NCI-H2081 treated with DMSO at 0.1 percent for 48 hours (cell line): ENCODE results near the gene ABCF2.

Experiments used
- DNase-seq: peaks from one replicate; lab custom pipeline; 2025; lab: John Stamatoyannopoulos, UW

ABCF2 gene

DNA sequence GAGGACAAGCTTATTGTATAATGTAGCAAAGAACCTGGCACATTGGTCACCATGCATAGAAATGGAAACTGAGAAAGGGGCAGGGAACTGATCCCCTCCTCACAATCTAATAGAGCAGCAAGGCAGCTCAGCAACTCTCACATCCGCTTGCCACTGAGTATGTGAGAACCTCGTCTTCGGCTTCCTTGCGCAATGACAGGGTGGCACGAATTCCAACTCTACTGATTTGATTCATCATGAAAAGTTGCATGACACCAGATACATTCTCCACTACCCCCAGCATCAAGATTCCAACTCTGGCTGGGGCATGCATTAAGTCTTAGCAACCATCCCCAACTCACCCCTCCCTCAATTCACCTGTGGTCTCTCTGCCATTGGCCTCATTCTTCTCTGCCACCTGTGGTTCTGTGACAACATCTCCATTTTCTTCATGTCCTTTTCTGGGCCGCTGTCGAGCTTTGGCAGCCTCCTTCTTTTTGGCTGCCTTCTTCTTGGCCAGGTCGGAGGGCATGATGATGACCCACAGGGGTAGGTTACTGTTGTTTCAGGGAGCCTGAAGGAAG, 976 bp downstream of the ABCF2 start:
- DNase-seq, result no peak

DNA sequence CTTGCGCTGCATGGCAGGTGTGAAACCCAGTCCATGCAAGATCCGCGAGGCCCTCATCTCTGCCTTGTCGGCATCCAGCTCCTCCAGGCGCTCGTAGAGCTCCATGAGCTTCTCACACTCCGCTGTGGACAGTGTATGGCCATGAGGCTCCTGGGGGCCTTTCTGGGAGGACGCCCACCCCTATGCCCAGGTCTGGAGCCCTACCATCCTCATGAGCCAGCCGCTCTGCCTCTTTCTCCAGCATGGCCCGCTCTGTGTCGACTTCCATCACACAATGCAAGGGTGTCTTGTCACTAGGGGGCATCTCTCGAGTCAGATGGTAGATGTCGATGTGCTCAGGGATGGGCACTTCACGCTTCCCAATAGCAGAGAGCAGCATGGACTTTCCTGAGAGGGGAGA, 3.3 kb downstream of the ABCF2 start:
- no peak for DNase-seq

DNA sequence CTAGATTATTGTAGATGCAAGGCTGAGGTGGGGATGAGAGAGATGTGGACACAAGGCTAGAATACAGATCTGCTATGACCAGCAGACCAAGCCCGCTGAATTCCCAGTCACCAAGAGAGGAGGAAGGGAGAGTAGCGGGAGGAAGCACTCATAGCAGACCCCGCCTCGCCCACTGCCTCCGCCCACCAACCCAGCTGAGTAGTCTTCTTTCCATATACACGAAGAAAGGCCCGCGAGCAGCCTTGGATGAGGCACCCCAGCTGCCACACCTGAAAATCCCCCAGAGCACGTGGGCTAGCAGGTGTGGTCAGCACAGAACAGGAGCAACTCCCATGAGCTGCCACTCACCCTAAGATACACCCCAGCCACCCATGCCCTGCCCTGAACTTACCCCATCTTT, 8.8 kb downstream of the ABCF2 start:
- DNase-seq, result no peak

DNA sequence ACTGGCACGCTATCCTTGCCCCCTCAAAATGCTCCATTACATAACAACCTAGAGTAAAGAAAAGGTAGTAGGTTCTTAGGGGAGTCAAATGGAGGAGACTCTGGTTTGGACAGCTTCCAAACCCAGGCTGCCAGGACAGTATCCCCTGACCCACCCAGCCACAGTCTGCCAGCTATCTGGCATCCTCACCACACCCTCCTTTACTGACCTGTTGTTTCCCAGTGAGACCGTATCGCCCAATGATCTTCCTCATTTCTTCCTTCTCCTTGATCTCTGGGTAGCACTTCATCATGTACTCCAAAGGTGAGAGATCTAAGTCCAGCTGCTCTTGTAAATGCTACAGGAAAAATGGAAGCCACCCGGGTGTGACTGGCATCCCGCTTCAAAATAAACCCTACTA, 11.6 kb downstream of the ABCF2 start:
- no peak for DNase-seq

DNA sequence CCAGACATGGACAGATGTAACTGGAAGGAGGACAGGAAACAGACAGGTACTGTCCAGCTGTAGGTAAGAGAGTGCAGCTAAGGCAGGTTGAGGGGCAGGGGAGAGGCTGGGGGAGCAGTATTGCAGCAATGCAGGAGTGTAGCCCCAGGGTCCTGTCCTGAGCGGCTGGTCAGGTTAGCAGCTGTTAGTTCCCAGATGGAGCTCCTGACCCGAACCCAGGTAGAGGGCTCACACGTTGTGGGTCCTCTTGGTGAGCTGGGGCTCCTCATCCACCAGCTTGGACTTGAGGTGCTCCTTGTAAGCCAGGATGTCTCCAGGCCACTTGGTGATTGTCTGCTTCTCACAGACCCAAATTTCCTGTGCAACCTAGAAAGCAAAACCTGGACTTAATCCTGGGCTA, 13.2 kb downstream of the ABCF2 start:
- DNase-seq, result no peak

DNA sequence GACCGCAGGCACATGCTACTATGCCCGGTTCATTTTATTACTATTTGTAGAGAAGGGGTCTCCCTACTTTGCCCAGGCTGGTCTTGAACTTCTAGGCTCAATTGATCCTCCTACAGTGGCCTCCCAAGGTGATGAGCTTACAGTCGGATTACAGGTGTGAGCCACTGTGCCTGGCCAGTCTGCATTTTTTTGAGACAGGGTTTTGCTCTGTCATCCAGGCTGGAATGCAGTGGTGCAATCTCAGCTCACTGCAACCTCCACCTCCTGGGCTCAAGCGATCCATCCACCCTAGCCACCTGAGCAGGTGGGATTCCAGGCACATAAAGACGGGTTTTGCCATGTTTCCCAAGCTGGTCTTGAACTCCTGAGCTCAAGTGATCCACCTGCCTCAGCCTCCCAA, 14.4 kb downstream of the ABCF2 start:
- no peak for DNase-seq

DNA sequence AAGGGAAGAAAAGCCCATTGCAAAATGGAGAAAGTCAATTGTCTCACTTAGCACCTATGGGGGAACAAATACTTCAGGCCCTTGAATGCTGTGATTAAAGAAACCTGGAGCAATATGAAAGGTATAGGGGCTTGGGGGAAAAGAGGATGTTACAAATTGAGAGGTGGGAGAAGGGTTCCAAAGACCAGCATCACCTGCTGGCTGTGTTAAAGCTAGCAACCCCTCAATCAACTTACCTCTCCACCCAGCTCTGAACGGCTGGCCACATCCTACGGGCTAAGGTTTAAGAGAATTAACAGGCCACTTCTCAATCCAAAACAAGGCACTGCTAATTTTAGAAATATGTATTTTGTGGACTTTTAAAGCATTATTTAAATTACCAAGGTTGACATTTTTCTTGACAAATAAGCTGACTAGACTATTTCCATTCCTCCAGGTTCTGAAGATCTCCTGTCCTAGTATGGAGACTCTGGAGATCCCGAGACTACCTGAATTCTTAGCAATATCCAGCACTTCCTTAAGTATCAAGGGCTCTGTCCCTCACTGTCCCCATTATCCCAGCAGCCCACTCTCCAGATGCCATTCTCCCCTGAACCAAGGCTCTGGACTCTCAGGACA, 15.7 kb downstream of the ABCF2 start:
- DNase-seq, result no peak

DNA sequence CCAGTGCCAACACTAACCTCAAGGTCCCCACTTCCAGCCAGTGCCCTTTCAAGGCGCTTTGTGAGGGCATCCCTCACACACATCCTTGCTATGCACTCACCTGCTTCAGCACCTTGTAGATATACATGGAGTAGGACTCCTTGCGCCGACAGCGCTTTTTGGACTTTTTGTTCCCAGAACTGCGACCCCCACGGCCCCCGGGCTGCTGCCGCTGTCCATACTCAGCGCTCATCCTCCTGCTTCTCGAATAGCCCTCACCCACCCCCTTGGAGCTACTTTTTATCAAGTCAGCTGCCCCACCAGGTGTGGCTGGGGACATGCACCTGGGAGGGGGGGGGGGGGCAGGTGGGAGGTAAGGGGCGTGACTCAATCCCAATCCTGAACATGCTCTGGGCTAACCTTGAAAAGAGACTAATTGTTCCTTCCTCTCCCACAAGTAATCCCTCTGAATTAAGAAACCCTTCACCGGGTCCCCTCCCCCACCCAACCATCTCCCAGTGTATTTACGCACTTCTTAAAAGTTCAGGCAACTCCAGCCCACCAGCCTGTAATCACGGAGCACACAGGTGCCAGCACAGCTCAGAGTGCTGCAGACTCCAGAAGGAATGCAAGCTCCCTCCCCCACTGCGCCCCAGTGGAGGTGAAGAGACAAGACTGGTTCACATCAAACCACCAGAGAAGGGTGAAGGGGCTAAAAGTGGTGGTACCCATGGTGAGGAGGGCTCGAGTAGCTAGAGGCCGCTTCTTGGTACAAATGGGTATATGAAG, 16.7 kb downstream of the ABCF2 start, which contains the start of gene H2BK1:
TSS of gene H2BK1 (minus strand) at position 402 of the 768 bp plus-strand sequence. CDS start at position 232, 170 bp downstream.
- DNase-seq, result no peak

DNA sequence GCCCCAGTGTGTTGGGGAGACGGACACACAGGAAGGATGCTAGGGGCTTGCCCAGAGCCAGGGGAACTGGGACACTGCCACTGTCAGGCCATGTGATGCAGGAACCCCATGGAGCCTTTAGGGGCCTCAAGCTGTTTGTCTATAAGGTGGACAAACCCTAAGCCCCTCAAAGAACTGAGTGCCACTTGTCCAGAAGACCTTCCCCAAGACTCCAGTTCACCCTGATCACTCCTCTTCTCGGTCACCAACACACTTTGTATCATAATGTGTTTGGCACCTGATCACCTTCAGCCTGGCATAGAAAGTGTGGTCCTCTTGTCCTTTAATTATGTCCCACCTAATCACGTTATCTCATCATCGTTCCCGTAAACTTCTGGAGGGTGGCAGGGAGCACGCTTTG, 17.4 kb downstream of the ABCF2 start:
- no peak for DNase-seq

DNA sequence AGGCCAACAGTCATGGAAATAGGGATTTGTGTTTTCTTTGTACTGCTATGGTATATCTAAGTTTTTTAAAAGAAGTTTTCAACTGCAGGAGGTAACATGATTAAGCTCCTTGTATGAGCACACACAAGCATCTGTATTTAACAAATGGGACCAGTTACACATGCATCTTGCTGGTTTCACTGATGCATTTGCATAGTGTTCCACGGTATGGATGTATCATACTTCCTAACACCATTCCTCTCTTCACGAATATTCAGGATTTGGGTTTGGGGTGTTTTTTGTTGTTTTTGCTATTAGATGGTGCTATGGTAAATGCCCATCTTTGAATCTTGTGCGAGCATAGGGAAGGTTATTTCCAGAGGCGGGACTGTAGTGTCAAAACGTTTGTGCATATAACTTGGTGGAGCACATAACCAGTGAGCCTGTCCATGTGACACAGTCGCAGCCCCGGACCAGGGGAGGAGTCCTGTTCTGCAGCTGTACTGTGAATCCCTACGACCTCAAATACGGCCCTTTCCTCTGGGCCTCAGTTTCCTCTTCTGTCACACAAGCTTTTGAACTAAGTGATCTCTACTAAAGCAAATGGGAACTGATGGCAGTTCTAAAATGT, 18.6 kb downstream of the ABCF2 start:
- no peak for DNase-seq

DNA sequence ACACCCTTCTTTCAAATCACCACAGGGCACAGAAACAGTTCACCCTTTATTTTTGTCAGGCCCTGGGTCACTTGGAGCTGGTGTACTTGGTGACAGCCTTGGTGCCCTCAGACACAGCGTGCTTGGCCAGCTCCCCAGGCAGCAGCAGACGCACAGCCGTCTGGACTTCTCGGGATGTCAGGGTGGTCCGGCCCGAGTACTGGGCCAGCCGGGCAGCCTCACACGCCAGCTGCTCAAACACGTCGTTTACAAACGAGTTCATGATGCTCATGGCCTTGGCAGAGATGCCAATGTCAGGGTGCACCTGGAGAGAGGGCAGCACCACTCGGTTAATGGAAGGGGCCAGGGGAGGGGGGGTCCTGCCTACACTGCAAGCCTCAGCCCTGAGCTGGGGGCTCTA, 19.2 kb downstream of the ABCF2 start:
- no peak for DNase-seq

DNA sequence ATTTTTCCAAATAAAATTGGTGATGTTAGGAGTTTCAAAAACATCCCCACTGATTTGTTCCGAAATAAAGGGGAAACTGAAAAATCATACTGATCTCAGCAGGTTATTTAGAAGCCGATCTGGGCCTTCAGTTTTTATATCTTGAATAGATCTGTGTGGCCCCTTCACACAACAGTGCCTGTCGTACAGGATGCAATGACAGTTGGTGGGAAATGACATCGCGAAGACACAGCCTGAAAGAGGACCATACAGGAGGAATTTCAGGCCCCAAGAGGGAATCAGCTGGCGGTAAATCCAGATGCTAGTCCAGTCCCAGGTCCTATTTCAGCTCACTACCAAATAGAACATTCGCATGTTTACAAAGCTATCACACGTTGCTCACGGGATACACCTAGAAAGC, 19.7 kb downstream of the ABCF2 start:
- DNase-seq, result no peak

DNA sequence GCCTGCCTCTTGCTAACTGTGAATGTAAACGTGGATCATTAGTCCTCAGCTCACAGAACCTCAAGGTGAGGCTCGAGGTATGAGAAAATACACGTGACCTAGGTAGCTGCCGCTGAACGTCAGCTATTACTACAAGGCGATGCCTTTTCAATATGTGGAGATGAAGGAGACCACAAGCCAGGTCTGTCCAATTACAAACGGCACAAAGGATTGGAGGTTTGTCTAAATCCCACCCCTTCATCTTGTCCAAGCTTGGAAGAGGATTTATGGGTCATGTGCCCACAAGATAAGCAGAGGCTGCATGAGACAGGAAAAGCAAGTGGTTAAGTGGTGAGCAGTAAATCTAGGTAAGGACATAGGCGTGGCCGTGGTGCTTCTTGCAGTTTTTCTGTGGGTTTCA, 20.1 kb downstream of the ABCF2 start:
- DNase-seq, result no peak

DNA sequence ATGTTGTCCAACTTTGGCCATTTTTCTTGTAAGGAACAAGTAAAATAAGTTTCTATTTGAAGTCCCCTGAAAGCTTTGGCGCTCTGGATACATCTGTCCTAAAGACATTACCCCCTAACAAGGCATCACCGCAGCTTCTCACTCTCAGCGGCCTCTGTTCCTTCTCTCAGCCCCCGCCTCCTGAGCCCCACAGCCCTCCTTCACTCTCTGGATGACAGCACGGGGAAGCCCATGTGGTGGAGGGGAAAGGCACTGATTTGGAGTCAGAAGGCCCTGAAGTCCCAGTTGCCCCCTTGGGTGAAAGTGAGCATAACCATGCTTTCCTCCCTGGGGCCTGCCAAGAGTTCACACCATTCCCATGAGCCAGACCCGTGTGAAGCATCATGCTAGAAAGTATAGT, 21.3 kb downstream of the ABCF2 start:
- DNase-seq, result no peak

DNA sequence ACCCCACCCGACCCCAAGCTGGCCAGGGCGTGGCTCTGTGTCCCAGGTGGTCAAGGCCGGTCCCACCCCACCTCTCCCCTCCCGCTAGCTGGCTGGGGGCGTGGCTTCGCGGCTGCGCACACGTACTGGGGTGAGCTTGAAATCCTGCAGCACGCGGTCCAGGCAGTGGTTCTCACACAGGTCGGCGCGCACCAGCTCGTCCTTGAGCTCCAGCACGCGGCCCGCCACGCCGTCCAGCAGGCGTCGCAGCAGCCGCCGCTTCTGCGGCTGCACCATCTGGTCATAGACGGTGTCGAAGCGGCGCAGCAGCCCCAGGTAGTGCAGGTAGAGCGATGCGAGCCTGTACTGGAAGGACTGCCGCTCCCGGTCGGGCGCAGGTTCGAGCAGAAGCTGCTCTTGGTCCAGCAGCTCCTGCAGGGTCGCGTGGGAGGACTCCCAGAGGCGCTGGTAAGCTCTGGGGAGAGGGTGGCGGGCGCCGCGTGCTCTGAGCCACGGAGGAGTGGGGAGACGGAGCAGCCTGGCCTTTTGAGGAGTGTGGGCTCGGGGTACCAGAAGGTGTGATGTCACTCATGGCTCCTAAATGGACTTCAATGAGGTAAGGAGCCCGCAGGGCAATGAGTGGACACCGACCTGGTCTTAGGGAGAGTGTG, 22.5 kb downstream of the ABCF2 start:
- DNase-seq, result no peak

DNA sequence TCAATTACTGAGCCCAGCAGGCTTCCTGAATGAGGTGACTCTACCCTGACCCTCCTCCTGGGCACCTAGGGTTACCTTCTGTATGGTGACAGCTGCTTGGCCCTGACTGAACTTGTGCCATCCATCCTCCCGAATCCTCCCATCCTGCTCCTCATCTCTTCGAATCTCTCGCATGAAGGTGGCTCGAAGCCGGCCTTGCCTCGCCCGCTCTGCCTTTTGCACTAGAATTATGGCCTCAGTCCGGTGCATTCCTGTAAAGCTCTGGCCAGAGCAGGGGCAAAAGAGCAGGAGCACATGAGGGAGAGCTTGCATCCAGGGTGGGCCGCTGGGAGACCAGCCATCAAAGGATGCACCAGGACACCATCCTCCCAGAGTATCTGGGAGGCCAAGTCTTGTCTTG, 24.2 kb downstream of the ABCF2 start:
- no peak for DNase-seq

DNA sequence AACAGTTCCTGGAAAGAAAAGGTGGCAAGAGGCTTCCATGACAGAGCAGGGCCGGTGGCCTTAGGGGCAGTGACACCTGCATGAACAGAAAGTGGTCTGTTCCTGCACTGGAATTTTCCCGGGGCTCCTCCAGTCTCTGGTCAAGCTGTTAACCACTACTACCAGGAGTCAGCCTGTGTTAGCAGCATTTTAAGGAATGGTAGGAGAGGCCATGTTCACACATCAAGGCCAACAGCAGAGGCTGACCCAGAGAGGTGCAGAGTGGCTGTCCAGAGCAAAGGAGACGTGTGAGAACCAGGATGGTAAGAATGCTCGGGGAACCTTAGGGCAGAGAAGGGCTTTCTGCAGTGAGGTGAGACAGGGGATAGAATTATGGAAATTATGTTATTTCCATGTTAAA, 25.3 kb downstream of the ABCF2 start:
- DNase-seq, result no peak

DNA sequence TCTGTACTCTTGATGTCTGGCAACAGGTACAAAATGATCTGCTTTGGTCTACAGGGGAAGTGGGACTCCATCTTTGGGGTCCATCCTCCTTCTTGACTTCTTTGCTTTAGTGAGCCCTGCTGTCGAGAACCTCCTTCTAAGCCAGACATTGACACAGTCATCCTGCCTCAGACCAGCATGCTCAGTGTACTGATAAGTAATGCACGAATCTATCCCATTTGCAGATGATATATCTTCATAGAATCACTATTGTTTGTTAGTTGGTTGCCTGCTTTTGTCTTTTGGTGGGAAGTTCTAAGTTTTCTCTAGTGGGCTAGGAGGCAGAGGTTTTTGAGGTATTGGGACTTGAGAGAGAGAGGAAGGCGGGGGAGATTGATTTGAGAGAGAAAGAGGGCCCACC, 25.7 kb downstream of the ABCF2 start:
- no peak for DNase-seq

DNA sequence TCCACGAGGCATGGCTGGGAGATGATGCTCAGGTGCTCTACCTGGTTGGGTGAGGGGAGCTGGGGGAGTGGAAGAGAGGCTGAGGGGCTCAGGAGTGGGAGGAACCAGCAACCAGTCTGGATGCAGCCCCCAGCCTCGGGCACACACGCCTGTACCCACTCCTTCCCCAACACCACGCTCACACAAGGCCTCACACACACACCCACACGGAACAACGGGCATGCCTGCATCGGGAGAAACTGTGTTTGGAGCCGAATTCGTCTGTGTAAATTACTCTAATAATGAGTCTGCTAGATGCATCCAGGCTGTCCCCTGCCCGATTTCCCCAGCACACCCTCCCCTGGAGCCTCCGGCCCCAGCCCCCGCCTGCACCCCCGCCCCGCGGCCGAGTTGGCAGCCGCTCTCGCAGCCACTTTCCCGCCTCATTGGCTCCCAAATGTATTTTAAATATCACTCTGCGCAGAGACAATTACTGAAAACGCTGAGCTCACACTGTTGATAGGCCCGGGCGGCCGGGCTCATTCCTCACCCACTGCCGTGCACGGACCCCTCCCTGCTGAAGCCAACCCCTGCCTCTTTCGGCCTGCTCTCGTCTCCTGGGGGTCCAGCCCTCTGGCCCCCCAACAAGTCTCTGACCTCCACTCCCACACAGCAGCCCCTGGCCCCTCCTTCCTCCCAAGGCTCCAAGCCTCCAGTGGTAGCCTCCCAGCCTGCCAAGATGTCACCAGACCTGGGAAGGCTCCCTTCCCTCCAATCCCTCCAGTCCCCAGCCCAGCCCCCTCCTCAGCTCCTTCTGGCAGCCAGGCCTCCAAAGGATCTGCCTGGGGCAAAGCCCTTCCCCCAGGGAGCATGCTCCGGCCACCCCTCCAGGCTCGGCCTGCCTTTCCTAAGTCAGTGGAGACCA, 27.8 kb downstream of the ABCF2 start:
- peak; percentile 38 for DNase-seq

DNA sequence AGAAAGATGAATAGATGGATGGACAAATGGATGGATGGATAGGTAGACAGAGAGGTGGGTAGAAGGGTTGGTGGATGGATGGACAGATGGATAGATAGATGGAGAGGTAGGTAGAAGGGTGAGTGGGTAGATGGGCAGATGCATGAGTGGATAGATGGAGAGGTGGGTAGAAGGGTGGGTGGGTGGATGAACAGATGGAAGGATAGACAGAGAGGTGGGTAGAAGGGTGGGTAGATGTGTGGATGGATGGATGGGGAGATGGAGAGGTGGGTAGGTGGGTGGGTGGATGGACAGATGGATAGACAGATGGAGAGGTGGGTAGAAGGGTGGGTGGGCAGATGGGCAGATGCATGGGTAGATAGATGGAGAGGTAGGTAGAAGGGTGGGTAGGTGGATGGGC, 29.1 kb downstream of the ABCF2 start:
- DNase-seq, result no peak

DNA sequence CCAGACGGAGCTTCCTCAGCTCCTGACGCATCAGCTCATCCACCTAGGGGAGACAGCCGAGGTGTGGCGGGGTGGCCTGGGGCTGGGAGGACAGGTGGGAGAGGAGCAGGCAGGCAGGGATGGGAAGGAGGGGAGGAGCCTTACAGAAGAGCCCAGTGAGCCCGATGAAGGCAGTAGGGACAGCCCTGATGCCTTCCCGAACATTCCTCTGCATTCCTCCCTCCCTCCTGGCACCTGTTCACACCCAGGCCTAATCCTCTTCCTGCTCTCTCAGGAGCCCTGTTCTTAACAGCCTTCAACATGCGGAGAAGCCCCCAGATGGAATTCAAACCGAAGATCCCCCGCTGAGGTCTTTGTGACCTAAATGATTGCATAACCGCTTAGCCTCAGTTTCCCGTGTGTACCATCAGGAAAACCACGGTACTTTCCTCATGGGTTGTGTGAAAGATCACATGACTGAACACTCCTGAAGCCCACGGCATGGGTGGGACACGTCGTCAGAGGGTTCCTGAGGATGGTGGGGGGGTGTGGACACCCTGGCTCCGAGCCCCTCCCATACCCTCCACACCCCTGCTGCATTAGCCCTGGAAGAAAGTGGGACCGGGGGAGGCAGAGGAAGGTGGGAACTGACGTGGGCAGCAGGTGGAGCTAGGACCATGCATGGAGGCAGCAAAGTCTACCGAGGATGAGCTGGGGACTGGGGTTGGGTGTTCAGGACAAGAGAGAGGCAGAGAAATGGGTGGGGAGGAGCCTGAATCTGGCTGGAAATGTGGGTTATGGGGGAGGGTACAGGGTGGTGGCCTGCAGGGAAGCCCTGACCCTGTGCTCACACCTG, 31.2 kb downstream of the ABCF2 start:
- DNase-seq, result no peak
